HCT116 (cell line): ENCODE measurements around the gene PTPN21. TPM values are rescaled to one million over a fixed set of nuclear protein-coding genes. Genes with fewer than 3 reads are reported as not detected.

Experiments used
- ATAC-seq: fragments of 200-7000 bp; cut with Tn5 transposase; 2 replicates; pipeline ENCODE4 v1.9.1; 2020; ENCODE audit warnings: mild to moderate bottlenecking, moderate library complexity
- BruUV-seq: library from RNA; stranded (reverse); fragments of 400-500 nt; replicated peaks from 2 replicates; lab custom pipeline; 2021; lab: Mats Ljungman, UMichigan
- CTCF ChIA-PET: fragments of 300-600 bp; sonication (Branson Sonifier 250); formaldehyde crosslinking; loops from one replicate; lab custom pipeline; 2021; ENCODE audit warnings: antibody characterized with exemption; lab: Charles Lee
- POLR2A ChIA-PET: fragments of 300-600, 350-600 bp; sonication (Branson Sonifier 250); formaldehyde crosslinking; loops from one replicate; lab custom pipeline; 2021; ENCODE audit warnings: antibody characterized with exemption; lab: Charles Lee
- RAD21 ChIA-PET, 2 experiments: fragments of 300-600 bp; sonication (Branson Sonifier 250); formaldehyde crosslinking; loops; one replicate each; lab custom pipeline; 2023; ENCODE audit warnings: low total read pairs in 2 of 2; ENCODE audit not compliant: uncharacterized antibody in 2 of 2, unreplicated experiment in 2 of 2, low non-redundant PET in 1 of 2; lab: Charles Lee
- DNase-seq: peaks from one replicate; pipeline ENCODE4 v3.0.0-alpha.2; 2010; ENCODE audit warnings: low read depth, low spot score
- H2AFZ ChIP-seq: fragments of 200-600 bp; shearing (Covaris generic), sonication (generic); 2 replicates; pipeline ENCODE4 v1.6.1; 2017; ENCODE audit warnings: low read depth, mixed run types, mixed read lengths, antibody characterized with exemption, low read length; ENCODE audit not compliant: poor library complexity, severe bottlenecking
- H3K27ac ChIP-seq: 2 replicates; pipeline ENCODE4 v1.5.1; 2012; ENCODE audit warnings: low read depth, low read length
- H3K27me3 ChIP-seq: fragments of 200-600 bp; sonication (generic); 2 replicates; pipeline ENCODE4 v1.6.1; 2016; ENCODE audit warnings: mixed run types, low read length, mixed read lengths; ENCODE audit not compliant: insufficient read depth
- H3K36me3 ChIP-seq, 2 experiments: fragments of 200-500 bp in 1 of 2; fragments of 200-600 bp in 1 of 2; sonication (Bioruptor generic) in 1 of 2; sonication (generic) in 1 of 2; 2 replicates each; pipeline versions ENCODE4 v1.5.1 to v1.6.1; 2014 to 2016; ENCODE audit warnings: low read length in 2 of 2, inconsistent platforms in 1 of 2, mixed read lengths in 1 of 2, mixed run types in 1 of 2; ENCODE audit not compliant: insufficient read depth in 2 of 2, control insufficient read depth in 1 of 2
- H3K4me1 ChIP-seq, 2 experiments: fragments of 200-600 bp in 1 of 2; sonication (generic) in 1 of 2; 2 replicates each; pipeline versions ENCODE4 v1.5.1 to v1.6.1; 2012 to 2017; ENCODE audit warnings: low read length in 2 of 2, inconsistent platforms in 1 of 2, mild to moderate bottlenecking in 1 of 2, mixed read lengths in 1 of 2, mixed run types in 1 of 2, moderate library complexity in 1 of 2; ENCODE audit not compliant: insufficient read depth in 2 of 2, control insufficient read depth in 1 of 2
- H3K4me2 ChIP-seq: fragments of 200-600 bp; sonication (generic); 2 replicates; pipeline ENCODE4 v1.6.1; 2017; ENCODE audit warnings: mixed run types, low read length, mixed read lengths
- H3K4me3 ChIP-seq, 2 experiments: fragments of 200-600 bp in 1 of 2; sonication (generic) in 1 of 2; replicated peaks in 1 of 2; 2 replicates each; pipeline ENCODE4 v1.5.1; 2011 to 2016; ENCODE audit warnings: low read length in 2 of 2, control low read depth in 1 of 2, low read depth in 1 of 2, mild to moderate bottlenecking in 1 of 2, mixed read lengths in 1 of 2, mixed run types in 1 of 2
- H3K79me2 ChIP-seq: fragments of 200-600 bp; sonication (generic); 2 replicates; pipeline ENCODE4 v1.6.1; 2017; ENCODE audit warnings: mild to moderate bottlenecking, mixed run types, low read length, moderate library complexity, mixed read lengths; ENCODE audit not compliant: insufficient read depth
- H3K9ac ChIP-seq: fragments of 200-600 bp; sonication (generic); 2 replicates; pipeline ENCODE4 v1.6.1; 2016; ENCODE audit warnings: low read length, mixed read lengths
- H3K9me2 ChIP-seq: fragments of 200-600 bp; sonication (generic), shearing (Covaris generic); 2 replicates; pipeline ENCODE4 v1.6.1; 2017; ENCODE audit warnings: mixed run types, mild to moderate bottlenecking, moderate library complexity; ENCODE audit not compliant: insufficient read depth
- H3K9me3 ChIP-seq, 2 experiments: fragments of 200-500 bp in 1 of 2; fragments of 200-600 bp in 1 of 2; sonication (Bioruptor generic) in 1 of 2; sonication (generic) in 1 of 2; 2 replicates each; pipeline ENCODE4 v1.6.1; 2014 to 2017; ENCODE audit warnings: low read length in 2 of 2, mixed read lengths in 2 of 2, inconsistent platforms in 1 of 2, low read depth in 1 of 2, mild to moderate bottlenecking in 1 of 2, mixed run types in 1 of 2, moderate library complexity in 1 of 2; ENCODE audit not compliant: control insufficient read depth in 1 of 2, insufficient read depth in 1 of 2
- H4K20me1 ChIP-seq: fragments of 200-600 bp; sonication (generic), shearing (Covaris generic); 2 replicates; pipeline ENCODE4 v1.6.1; 2017; ENCODE audit warnings: mixed run types, mild to moderate bottlenecking, moderate library complexity; ENCODE audit not compliant: insufficient read depth
- ELF1 ChIP-seq: IDR thresholded peaks from 2 replicates; pipeline ENCODE4 v1.6.1; 2012; ENCODE audit warnings: low read depth, borderline replicate concordance
- SIN3A ChIP-seq: IDR thresholded peaks from 2 replicates; pipeline ENCODE4 v1.6.1; 2012; ENCODE audit warnings: low read depth
- SRF ChIP-seq: IDR thresholded peaks from 2 replicates; pipeline ENCODE4 v1.6.1; 2012; ENCODE audit warnings: low read depth
- intact Hi-C: fragments of 100-400 bp; cut with micrococcal nuclease; formaldehyde crosslinking; loops from 2 replicates; pipeline ENCODE4 v1.10.0; 2022
- total RNA-seq: library from RNA; stranded (reverse); gene quantifications from one replicate; pipeline ENCODE4 v1.2.1, GENCODE V29; 2021; ENCODE audit not compliant: unreplicated experiment
- TF ChIP-seq, protein P1 (sequence below): IDR thresholded peaks from 2 replicates; pipeline ENCODE4 v1.6.1; 2012

The PTPN21 gene
- total RNA-seq, 1 experiment from 2014 or later = 7.6 TPM

DNA sequence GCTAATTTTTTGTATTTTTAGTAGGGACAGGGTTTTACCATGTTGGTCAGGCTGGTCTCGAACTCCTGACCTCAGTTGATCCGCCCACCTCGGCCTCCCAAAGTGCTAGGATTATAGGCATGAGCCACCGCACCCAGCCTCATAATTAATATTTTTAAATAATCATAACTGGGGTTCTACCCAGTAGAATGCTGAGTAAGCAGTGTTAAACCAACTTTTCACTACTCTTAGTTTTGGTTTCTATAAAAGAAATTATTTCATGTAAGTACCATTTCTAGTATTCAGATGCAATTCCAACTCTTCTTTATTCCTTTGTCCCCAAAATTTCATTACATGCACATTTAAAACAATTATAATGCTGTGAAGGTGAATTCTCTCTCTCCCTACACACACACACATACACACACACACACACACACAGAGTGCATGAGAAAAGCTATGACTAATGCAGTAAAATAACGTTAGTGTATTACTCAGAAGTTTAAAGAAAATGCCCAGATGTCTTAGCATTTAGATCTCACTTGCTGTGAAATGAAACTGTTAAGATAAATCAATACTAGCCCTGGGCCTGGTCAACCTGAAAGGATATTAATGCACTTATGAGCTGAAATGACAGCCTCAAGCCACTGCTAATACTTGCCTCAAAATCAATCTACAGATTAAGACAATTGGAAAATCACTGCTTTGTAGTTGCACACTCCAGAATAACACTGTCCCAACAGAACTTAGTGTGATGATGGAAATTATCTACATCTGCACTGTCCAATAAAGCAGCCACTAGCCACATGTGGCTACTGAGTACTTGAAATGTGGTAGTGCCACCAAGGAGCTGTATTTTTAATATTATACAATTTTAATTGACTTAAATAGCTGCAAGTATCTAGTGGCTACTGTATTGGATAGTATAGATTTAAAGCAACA lies 36.0 kb downstream of the PTPN21 start:
- Histone ChIP-seq H3K9ac (no peak overlapping the region), H3K27me3 (no peaks in the 10 kb centered on the region), H3K9me3 (no peaks in the 10 kb centered on the region), H3K36me3 (no peaks in the 10 kb centered on the region), H3K4me3 (no peak overlapping the region), H2AFZ (no peak overlapping the region), H4K20me1 (no peaks in the 10 kb centered on the region), H3K4me2 (no peak overlapping the region)
- DNase-seq = no peak
- ChIA-PET CTCF (no interaction called here), POLR2A (no interaction called here)
- BruUV-seq = no TSS peak
- TF ChIP-seq SIN3A = no peak
- no peak for TF ChIP-seq ELF1
- TF ChIP-seq, all 23 proteins: peak for 0
- intact Hi-C loops = no loop called here
- ATAC-seq = no peak
- Histone ChIP-seq H3K79me2 (no peaks in the 10 kb centered on the region), H3K9me2 (no peaks in the 10 kb centered on the region), H3K4me1 (no peaks in the 10 kb centered on the region), H3K27ac (no peak overlapping the region)
- RAD21 ChIA-PET = no interaction called here

DNA sequence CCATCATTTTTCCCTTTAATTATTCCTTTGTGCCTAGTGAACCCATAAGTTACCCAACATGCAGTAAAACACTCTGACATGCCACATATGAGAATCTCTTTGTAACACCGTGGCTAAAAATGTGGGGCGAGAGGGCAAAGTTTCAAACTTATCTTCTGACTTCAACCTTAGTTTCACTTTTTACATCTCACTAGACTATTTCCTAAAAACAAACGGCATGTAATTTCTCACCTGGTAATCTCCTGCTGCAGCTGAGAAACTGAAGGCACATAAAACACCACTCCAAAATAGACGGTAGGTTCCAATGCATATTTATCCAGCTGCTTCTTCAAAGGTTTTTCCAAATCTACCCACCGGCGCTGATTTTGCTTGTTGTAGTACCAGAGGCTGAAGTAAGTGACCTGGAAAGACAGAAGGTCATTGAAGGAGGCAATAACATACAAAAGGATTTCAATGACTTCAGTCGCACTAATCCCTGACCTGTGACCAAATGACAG lies 37.9 kb downstream of the PTPN21 start:
- no peak overlapping the region for H2AFZ ChIP-seq
- no peaks in the 10 kb centered on the region for H3K79me2 ChIP-seq
- no peak overlapping the region for H3K9ac ChIP-seq
- ChIA-PET CTCF (no interaction called here), POLR2A (no interaction called here), RAD21 (no interaction called here)
- no TSS peak for BruUV-seq
- H3K9me3 ChIP-seq = no peaks in the 10 kb centered on the region
- DNase-seq (no peak), ATAC-seq (no peak)
- no peaks in the 10 kb centered on the region for H3K9me2 ChIP-seq
- H4K20me1 ChIP-seq = no peaks in the 10 kb centered on the region
- TF ChIP-seq, protein P1, sequence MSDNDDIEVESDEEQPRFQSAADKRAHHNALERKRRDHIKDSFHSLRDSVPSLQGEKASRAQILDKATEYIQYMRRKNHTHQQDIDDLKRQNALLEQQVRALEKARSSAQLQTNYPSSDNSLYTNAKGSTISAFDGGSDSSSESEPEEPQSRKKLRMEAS = no peak
- TF ChIP-seq SRF (no peak), SIN3A (no peak)
- H3K27ac ChIP-seq = no peak overlapping the region
- H3K4me3 ChIP-seq = no peak overlapping the region
- no peak overlapping the region for H3K4me2 ChIP-seq
- H3K36me3 ChIP-seq = no peaks in the 10 kb centered on the region
- intact Hi-C loops = no loop called here
- H3K4me1 ChIP-seq = no peaks in the 10 kb centered on the region
- H3K27me3 ChIP-seq = no peaks in the 10 kb centered on the region
